HG02981 (cell line): ENCODE measurements around the gene ANKRD27.
A peak's percentile ranks its signal among the peaks of the same experiment; 100 is the strongest.

Experiments
- ATAC-seq: cut with Tn5 transposase; IDR thresholded peaks from one replicate; pipeline ENCODE4 v1.9.1; 2021; ENCODE audit warnings: mild to moderate bottlenecking, moderate library complexity; ENCODE audit not compliant: unreplicated experiment

ANKRD27 gene

DNA sequence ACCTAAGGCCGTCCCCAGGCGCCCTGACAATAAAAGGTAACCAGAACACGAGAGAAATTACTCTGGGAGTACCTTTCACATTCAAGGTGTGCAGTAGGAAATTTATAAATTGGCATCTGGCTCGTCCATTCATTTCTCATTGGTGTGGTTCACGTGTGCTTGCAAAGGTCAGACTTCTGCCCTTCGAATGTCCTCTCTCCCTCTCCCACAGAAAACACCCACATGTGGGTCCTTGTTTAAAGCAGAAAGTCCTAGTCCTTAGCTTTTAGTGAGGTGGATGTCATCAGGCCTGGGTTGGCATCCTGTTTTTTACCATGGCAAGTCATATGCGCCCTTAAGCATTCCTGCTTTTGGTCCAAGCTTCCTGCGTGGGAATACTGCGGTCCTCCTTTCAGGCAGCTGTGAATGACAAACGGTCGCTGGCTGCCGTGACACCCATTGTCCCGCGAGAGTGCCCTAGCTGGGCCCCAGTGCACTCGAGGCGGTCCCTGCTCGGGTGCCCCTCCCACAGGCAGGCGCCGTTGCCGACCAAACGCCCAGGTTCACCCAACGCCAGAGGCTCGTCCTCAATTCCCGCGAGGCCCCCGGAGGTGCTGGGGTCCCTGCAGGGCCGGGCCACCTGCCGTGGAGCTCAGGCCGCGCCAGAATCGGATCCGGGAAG, 16.4 kb upstream of the ANKRD27 start, which contains the start of gene NUDT19:
Gene NUDT19 (plus strand): TSS at position 531 of the 661 bp plus-strand sequence. CDS start 140 bp downstream, outside the sequence.
- ATAC-seq: peak; percentile 86

DNA sequence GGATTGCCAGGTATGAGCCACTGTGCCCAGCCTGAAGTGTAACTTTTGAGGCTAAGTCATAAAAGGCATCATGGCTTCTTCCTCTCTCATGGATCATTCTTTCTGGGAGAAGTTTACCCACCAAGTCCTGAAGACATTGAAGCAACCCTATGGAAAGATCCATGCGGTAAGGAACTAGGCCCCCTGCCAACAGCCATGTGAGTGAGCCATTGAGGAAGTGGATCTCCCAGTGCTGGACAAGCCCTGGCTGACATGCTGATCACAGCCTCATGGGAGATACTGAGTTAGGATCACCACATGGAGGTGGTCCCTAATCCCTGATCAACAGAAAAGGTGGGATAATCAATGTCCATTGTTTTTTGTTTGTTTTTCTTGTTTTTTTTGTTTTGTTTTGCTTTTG, 13.3 kb upstream of the ANKRD27 start:
- no peak for ATAC-seq

DNA sequence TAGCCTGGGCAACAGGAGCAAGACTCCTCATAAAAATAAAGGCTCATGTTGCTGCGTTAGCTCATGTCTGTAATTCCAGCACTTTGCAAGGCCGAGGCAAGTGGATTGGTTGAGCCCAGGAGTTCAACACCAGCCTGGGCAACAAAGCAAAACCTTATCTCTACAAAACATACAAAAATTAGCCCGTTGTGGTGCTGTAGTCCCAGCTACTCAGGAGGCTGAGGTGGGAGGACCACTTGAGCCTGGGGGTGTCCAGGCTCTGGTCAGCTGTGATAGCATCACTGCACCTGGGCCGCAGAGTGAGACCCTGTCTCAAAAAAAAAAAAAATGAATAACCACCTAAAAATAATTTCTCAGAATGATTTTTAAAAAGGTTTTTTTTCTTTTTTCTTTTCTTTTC, 12.7 kb upstream of the ANKRD27 start:
- no peak for ATAC-seq

DNA sequence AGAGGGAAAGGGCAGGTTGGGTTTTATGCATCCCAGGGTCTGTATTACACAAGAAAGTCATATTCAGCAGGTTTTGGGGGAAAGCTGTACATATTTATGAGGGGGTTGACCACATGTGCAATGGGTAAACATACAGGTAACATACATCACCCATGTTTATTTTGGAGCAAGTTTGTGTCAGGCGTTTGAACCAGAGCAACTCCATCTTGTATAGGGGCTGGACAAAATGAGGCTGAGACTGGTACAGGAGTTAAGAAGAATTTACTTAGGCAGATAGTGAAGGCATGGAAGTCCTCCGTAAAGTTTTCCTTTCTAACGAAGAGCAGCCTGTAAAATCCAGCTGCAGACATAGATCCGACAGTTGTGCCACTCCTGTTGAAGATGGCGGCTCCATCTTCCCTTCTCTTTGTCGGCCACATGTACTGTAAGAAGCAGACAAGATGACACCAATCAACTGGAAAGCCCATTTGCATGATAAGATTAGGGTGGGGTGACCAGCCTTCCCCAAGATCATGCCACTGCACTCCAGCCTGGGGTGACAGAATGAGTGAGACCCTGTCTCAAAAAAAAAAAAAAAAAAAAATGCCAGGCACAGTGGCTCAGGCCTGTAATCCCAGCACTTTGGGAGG, 12.0 kb upstream of the ANKRD27 start:
- no peak for ATAC-seq

DNA sequence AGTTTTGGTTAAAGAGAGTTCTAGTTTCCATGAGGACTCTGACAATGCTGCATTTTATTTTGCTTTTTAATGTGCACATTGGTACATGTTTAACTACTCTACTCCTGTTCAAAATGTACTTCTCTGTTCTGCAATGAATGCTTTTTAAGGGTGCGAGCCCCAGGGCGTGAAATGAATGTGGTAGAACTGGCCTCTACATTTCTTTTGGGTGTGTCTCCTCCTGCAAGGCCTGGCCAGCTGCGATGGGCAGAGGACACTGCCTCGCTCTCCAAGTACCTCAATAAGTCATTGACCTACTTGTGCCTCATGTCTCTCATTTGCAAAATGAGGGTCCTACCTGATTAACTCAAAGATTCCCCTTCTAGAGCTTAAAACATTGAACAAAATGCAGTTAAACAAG, 7.3 kb upstream of the ANKRD27 start:
- ATAC-seq: no peak

DNA sequence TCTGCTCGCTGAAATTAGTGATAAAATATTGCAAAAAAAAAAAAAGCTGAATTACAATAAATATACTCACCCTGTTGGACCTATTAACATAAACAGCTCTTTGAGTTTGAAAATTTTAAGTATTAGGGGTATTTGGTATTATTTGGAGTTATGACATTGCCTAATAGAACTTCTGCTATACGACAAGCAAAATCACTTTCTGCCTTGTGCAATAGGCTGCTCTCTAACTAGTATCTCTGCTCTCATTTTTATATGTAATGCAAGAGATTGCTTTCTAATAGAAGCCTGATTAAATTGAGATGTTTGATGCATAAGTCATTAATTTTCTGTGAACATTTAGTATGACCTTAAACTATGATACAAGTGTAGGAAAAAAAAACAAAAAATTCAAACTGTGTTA, 6.0 kb upstream of the ANKRD27 start:
- ATAC-seq: no peak

DNA sequence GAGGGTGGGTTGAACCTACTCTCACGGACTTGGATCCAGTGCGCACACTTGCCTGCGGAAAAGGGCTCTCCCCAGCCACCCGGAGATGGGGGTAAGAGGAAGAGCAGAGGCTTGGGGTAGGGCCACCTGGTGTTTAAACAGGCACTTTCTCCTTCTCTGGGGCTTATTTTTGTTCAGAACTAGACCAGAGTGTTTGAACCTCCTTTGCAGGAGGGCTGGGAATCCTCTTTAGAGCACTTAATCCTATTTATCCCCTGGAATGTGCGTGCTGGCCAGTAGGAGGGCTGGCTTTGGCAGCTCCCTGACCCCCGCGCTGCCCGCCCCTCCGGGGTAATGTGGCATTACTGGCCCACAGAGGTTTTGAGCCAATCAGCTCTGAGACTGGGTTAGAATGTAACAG, 2.7 kb upstream of the ANKRD27 start:
- no peak for ATAC-seq

DNA sequence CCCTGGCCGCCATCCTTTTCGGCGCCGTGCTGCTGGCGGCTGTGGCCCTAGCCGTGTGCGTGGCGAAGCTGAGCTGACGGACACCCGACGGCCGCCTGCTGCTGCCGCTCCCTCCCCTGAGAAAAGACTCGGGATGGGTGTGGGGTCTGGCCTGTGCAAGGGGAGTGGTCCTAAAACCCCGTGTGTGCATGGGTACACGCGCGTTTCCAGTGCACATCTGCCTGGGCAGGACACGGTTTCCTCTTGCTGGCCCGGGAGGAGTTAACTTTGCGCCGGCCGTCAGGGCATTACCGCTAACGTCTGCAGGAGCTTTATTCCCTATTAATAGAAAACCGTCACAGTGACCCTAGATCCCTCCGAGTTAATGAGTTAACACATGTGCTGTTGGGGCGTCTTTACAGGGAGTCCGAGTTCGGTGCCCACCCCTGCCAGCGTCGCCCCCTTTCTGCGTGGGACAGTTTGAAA, 1.9 kb upstream of the ANKRD27 start:
- no peak for ATAC-seq

DNA sequence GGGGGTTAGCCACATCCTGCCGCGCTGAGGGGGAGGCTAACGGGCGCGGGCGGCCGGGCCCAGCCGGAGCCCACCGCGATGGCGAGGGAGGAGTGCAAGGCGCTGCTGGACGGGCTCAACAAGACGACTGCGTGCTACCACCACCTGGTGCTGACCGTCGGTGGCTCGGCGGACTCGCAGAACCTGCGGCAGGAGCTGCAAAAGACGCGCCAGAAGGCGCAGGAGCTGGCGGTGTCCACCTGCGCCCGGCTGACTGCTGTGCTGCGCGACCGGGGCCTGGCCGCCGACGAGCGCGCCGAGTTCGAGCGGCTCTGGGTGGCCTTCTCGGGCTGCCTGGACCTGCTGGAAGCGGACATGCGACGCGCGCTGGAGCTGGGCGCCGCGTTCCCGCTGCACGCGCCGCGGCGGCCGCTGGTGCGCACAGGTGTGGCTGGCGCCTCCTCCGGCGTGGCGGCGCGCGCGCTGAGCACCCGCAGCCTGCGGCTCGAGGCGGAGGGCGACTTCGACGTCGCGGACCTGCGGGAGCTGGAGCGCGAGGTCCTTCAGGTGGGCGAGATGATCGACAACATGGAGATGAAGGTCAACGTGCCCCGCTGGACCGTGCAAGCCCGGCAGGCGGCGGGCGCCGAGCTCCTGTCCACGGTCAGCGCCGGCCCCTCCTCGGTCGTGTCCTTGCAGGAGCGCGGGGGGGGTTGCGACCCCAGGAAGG, 1.4 kb upstream of the ANKRD27 start:
- no peak for ATAC-seq

DNA sequence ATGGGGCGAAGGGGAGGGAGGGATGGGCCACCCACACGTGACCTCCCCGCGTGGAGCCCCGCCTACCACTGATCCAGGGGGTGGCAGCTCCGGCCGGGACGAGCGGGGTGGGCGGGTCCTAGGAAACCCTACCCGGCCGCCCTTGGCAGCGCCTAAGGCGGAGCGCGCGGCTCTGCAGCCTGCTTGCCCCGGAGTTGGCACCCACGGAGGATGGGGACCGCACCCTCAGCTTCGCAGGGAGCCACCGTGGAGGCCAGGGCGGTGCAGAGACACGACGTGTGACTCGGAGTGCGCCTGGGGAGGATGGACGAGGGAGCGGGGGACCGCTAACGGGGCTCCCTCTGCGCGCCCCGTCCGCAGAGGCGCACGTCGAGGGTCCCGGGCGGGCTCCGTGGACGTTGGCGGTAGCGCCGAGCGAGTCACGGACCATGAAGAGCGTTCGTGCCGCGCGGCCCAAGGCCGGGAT, 773 bp upstream of the ANKRD27 start, which contains the start of gene RGS9BP:
Gene RGS9BP (plus strand): TSS at position 129 of the 466 bp plus-strand sequence. CDS start 416 bp downstream, outside the sequence.
- no peak for ATAC-seq

DNA sequence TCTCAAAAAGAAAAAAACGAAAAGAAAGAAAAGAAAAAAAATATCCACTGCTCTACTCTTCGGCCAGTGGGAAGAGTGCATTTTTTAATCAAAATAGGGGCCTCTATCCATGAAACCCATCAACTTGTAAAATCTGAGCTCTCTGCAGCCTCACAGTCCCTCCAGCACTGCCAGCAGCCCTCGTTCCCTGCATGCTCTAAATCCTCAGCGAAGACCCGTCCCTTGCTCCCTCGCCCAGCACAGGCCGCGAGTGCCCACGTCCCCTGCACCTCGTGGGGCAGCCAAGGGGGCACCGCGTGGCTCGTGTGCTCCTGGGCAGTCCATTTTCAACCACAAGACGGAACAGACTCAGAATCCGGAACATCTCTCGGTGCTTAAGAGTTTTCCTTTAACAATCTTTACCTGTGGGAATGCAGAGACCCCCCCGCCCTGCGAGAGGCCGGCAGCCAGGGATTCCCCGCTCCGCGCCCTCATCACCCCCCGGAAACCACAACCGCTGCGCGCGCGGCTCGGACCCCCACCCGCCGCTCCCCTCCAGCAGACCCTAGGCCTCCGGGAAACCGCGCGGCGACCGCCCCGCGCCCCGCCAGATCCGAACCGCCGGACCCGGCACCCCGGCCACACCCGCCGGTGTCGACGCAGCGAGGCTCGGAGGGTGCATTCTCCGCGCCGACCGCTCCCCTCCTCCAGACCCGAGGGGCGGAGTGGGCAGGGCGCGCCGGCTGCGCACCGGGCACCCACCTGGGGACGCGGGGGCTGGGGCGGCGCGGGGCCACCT, 638 bp downstream of the ANKRD27 start:
- no peak for ATAC-seq

DNA sequence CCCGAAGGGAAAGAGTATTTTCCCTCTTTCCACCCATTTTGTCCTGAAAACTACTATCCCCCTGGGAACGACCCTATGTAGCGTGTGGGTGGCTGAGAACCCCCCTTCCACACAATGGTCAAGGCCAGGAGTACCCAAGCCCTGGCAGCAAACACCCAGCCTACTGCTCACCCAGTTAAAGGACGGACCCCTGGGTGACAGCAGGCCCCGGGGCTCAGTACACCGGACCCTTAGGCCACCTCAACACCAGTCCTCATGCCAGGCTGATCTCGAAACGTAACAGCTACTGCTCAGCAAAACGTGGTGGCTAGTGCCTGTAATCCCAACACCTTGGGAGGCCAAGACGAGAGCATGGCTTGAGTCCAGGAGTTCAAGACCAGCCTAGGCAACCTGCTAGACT, 1.4 kb downstream of the ANKRD27 start:
- no peak for ATAC-seq

DNA sequence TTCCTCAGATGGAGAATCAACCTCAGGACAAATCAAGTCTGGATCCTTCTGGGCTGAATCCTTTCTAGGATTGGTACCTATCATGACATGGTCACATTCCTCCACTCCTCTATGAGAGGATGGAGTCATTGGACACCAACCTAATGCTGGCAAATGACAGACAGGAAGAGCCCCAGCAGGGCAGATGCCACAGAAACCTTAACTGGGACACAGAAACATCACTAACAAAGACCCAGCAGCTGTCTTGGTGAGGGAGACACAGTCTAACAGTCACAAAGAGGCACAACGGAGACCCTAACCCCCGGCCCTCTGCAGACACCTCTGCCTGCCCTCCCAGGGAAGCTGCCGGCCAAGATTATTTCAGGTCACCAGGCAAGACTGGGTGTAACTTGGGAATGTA, 2.1 kb downstream of the ANKRD27 start:
- ATAC-seq: no peak

DNA sequence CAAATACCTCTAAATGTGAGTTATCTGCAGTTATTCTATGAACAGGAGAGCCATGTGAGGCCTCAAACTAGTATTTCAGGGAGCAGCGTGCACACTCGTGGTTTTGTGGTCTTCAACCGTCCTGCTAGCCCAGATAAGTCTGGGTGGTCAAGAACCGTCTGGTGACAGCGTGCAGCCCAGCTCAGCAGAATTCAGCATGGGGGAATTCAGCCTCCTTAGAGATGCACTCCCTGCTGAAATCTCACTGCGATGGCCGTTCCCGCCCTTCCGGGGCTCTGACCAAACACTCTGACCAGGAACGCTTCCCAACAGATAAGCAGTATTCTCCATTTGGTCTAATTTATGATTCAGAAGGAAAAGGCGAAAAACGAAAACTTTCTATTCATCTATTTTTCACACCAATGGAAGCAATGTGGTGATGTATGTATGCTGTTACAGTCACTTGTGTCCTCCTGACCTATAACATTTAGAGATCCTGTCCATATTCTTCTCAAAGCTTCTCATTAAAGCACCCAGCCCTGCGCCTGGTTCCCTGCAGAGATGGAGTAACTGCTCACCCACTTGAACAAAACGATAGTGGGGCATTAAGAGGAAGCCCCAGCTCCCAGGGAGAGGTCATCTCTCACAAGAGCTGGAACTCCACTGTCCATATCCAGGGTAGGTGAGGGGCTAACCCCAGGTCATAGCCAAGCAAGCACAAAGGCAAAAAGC, 2.9 kb downstream of the ANKRD27 start:
- ATAC-seq: no peak

DNA sequence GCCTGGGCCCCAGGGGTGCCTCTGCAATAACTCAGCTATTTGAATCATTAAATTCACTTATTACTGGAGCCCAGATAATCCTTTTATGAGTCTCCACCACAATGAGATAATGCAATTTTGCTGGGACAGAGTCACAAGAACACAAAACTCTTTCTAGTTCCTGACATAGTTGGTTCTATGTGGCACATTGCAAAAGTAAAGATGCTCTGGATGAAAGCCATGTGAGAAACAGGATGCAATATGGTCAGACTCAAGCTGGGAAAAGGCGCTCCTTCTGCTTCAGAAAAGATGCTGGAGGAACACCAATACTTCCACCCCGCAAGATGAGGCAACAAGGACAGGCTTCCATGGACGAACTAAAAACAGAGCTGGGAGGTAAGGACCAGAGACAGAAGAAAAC, 5.7 kb downstream of the ANKRD27 start:
- no peak for ATAC-seq

DNA sequence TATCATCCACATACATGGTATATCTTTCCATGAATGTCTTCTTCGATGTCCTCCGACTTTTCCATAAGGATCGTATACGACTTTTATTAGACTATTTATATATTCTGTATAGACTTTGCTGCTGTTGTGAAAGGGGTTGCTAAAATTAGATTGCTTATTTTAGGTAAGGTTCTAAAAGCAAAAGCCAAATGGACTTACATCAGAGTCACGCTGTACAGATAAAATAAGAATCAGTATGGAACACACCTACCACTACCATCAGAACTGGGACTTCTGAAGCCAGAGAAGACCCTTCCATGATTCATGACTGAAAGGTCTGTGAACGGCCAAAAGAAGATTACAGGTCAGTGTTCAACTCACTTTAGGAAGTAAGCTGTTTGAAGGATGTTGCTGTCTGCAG, 8.9 kb downstream of the ANKRD27 start:
- no peak for ATAC-seq

DNA sequence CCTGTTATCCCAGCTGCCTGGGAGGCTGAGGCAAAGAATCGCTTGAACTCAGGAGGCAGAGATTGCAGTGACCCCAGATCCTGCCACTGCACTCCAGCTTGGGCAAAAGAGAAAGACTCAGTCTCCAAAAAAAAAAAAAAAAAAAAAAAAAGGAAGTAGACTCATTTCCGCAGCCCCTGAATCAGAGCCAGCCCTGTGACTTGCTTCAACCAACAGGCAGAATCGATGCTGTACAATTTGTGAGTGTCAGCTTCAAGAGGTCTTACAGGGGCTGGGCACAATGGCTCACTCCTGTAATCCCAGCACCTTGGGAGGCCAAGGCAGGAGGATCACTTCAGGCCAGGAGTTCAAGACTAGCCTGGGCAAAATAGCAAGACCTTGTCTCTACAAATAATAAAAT, 12.8 kb downstream of the ANKRD27 start:
- ATAC-seq: no peak

DNA sequence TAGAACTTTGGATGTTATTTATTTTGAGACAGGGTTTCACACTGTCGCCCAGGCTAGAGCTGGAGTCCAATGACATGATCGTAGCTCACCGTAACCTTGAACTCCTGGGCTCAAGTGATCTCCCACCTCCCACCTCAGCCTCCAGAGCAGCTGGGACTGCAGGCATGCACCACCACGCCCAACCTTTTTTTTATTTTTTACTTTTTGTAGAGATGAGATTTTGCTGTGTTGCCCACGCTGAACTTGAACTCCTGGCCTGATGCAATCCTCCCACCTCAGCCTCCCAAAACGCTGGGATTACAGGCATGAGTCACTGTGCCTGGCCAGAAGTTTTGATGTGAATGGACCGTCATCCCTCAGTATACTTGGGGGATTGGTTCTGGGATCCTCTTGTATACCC, 13.7 kb downstream of the ANKRD27 start:
- no peak for ATAC-seq

DNA sequence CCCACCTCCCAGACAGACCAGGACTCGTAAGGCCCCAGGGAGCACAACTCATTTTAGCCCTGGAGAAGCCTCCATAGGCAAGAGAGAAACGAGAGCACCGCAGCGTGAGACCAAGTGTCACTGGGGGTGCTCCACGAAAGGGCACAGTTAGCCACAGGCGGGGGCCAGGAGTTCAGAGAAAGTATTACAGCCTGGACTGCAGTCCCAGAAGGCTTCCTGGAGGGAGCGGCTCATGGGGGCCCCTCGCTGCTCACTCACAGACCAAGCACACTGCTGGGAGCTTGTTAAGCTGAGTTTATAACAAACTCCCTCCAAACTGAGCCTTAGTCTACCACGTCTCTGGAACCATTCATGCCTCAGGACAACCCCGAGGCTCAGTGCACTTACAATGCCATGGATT, 16.5 kb downstream of the ANKRD27 start:
- no peak for ATAC-seq

DNA sequence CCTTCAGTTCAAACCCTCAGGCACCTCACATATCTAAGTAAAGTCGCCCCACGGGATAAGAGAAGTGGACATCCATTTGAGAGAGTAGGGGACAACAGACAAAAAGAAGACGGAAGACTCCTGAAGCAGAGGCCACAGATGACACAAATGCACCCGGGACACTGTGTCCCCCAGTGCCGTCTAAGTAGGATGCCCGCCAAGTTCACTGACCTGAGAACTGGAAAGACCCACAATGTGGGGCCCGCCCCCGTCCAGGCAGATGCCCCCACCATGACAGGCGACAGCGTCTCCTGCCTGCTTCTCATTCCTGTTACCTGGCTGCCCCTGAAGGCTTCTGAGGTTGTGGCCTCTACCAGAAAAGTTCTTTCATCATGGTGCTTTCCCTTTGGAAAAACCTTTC, 16.9 kb downstream of the ANKRD27 start:
- ATAC-seq: no peak
